ENCODE data around the gene KCP. TPM values are rescaled to one million over a fixed set of nuclear protein-coding genes. Genes with fewer than 3 reads are reported as not detected.

The KCP gene
- total RNA-seq, 1 experiment from 2014 or later: 0.68 TPM

DNA sequence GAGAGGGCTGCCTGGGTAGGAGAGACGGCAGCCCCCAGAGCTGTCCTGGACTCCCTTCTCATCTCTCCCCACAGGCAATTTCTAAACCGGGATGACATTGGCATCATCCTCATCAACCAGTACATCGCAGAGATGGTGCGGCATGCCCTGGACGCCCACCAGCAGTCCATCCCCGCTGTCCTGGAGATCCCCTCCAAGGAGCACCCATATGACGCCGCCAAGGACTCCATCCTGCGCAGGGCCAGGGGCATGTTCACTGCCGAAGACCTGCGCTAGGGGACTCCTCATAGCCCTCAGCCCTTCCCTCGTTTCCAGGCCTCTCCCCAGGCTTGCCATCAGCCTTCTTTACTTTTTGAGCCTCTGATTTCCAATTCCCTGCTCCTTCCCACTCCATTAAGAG is 45.2 kb downstream of the KCP start:
- Mint-ChIP-seq H3K27me3 (ENCODE audit: insufficient read depth, unreplicated experiment) (no peaks in the 10 kb centered on the region), H3K27ac (ENCODE audit: low read depth, unreplicated experiment) (peak overlapping the region; percentile 32), H3K36me3 (ENCODE audit: insufficient read depth, unreplicated experiment) (peaks cover 6% of the 10 kb centered on the region), H3K4me3 (ENCODE audit: unreplicated experiment) (peak overlapping the region; percentile 32), H3K4me1 (ENCODE audit: insufficient read depth, unreplicated experiment) (peaks cover 14% of the 10 kb centered on the region), H3K9me3 (ENCODE audit: unreplicated experiment) (no peaks in the 10 kb centered on the region)
- ChIA-PET POLR2A (no interaction called here), CTCF (interaction anchor here (3.8 kb wide), 1 partner anchor 18 kb away, joined by 20 read pairs; no protein-coding TSS in a partner anchor)
- BruUV-seq (replicated peaks): TSS peak; percentile 24
- intact Hi-C loops (cut with micrococcal nuclease): loop anchor here (10.0 kb wide), 1 partner anchor 131 kb away; the partner anchor contains the start of gene CALU
- TF ChIP-seq, protein P1, sequence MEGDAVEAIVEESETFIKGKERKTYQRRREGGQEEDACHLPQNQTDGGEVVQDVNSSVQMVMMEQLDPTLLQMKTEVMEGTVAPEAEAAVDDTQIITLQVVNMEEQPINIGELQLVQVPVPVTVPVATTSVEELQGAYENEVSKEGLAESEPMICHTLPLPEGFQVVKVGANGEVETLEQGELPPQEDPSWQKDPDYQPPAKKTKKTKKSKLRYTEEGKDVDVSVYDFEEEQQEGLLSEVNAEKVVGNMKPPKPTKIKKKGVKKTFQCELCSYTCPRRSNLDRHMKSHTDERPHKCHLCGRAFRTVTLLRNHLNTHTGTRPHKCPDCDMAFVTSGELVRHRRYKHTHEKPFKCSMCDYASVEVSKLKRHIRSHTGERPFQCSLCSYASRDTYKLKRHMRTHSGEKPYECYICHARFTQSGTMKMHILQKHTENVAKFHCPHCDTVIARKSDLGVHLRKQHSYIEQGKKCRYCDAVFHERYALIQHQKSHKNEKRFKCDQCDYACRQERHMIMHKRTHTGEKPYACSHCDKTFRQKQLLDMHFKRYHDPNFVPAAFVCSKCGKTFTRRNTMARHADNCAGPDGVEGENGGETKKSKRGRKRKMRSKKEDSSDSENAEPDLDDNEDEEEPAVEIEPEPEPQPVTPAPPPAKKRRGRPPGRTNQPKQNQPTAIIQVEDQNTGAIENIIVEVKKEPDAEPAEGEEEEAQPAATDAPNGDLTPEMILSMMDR (IDR thresholded peaks at IDR 0.05; ENCODE audit: unreplicated experiment): no peak
- no peak for DNase-seq (ENCODE audit: unreplicated experiment)

DNA sequence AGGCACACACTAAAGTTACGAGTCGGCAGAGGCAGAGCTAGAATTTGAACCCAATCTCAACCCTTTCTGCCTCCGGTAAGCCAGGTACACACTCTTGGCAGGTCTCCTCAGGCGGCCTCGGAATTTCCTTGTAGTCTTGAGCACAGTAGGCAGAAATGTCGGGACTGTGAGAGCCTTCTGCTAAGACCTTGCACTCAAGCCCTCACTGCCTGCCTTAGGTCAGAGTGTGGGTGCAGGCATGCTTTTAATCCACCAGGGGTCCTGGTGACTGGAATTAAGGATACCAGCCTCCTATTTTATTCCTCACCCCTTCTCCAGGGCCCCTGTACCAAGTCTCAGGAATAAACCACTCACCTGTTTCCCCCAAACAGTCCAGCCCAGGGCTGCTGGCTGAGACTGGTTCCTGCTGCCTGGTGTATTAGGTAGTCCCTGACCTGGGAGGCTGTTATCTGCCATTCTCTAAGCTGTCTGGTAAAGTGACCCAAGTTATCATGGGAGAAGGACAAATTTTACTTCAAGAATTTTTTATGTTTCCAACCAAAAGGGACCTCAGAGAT is 47.0 kb downstream of the KCP start:
- peak overlapping the region; percentile 84 for H3K27ac Mint-ChIP-seq (ENCODE audit: low read depth, unreplicated experiment)
- peak overlapping the region; percentile 82 for H3K4me3 Mint-ChIP-seq (ENCODE audit: unreplicated experiment)
- BruUV-seq (replicated peaks): no TSS peak
- POLR2A ChIA-PET: interaction anchor here (0.5 to 3.1 kb wide), 16 partner anchors 19 to 249 kb away, joined by 3 to 48 read pairs (median 4); partner anchors contain the start of genes CALU, IRF5 and TNPO3
- CTCF ChIA-PET: interaction anchor here (0.6 to 3.8 kb wide), 13 partner anchors 11 to 1487 kb away, joined by 3 to 32 read pairs (median 3); partner anchors contain the start of gene METTL2B
- DNase-seq (ENCODE audit: unreplicated experiment): peak; percentile 71
- TF ChIP-seq, protein P1 (IDR thresholded peaks at IDR 0.05; ENCODE audit: unreplicated experiment): peak; percentile 43
- H3K36me3 Mint-ChIP-seq (ENCODE audit: insufficient read depth, unreplicated experiment): peaks cover 3% of the 10 kb centered on the region
- no peaks in the 10 kb centered on the region for H3K9me3 Mint-ChIP-seq (ENCODE audit: unreplicated experiment)
- H3K4me1 Mint-ChIP-seq (ENCODE audit: insufficient read depth, unreplicated experiment): peaks cover 14% of the 10 kb centered on the region
- H3K27me3 Mint-ChIP-seq (ENCODE audit: insufficient read depth, unreplicated experiment): no peaks in the 10 kb centered on the region
- intact Hi-C loops (cut with micrococcal nuclease): loop anchor here (1.0 to 10.0 kb wide), 2 partner anchors 129 to 228 kb away; partner anchors contain the start of gene CALU

DNA sequence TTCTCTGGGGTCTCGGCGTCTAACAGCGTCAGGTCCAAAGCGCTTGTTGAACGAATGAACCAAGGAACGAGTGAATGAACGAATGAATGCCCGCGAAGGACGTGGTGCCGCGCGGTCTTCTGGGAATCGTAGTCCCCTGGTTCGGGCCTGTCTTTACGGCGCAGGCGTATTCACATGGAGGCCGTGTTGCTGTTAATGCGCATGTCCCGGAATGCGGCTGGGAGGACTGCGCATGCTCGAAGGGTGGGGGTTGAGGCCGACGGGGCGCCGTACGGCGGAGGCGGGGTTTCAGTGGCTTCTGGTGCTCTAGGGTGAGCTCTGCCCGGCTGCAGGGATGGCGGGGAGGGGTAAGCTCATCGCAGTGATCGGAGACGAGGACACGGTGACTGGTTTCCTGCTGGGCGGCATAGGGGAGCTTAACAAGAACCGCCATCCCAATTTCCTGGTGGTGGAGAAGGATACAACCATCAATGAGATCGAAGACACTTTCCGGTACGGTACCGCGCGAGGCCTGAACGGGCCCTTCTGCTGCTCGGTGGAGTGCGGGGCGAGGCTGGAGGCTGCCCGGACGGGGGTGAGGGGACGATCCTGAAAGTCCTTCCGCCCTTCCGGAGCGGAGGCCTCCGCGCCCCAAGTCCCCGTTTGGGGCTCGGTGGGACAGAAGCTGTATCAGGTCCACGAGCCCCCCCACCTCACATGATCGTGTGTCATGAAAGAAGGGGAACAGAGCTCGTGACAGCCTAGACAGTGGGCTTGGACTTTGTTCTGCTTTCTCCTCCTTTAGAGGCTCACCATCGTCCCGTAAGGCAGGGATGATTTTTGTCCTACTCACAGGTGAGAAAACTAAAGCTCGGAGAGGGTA is 47.7 kb downstream of the KCP start, which contains the start of gene ATP6V1F:
TSS of gene ATP6V1F (plus strand) at position 286 of the 862 bp plus-strand sequence. CDS start at position 335, 49 bp downstream.
- intact Hi-C loops (cut with micrococcal nuclease): loop anchor here (1.0 to 10.0 kb wide), 2 partner anchors 128 to 228 kb away; partner anchors contain the start of gene CALU
- Mint-ChIP-seq H3K9me3 (ENCODE audit: unreplicated experiment) (no peaks in the 10 kb centered on the region), H3K4me3 (ENCODE audit: unreplicated experiment) (peak within 1 kb of the TSS; percentile 82), H3K27me3 (ENCODE audit: insufficient read depth, unreplicated experiment) (no peaks in the 10 kb centered on the region), H3K4me1 (ENCODE audit: insufficient read depth, unreplicated experiment) (peaks cover 14% of the 10 kb centered on the region), H3K36me3 (ENCODE audit: insufficient read depth, unreplicated experiment) (no peaks in the 10 kb centered on the region), H3K27ac (ENCODE audit: low read depth, unreplicated experiment) (peak within 1 kb of the TSS; percentile 84)
- ChIA-PET CTCF (interaction anchor here (0.5 to 3.8 kb wide), 15 partner anchors 12 to 1723 kb away, joined by 3 to 32 read pairs (median 3); partner anchors contain the start of gene METTL2B), POLR2A (interaction anchor here (0.5 to 3.1 kb wide), 18 partner anchors 20 to 248 kb away, joined by 3 to 48 read pairs (median 4); partner anchors contain the start of genes CALU, IRF5 and TNPO3)
- DNase-seq (ENCODE audit: unreplicated experiment): peak; percentile 98
- TSS peak; percentile 46 for BruUV-seq (replicated peaks)
- TF ChIP-seq, protein P1 (IDR thresholded peaks at IDR 0.05; ENCODE audit: unreplicated experiment): no peak
